HepG2 (cell line): ENCODE results near the gene PSAPL1. TPM values are rescaled to one million over a fixed set of nuclear protein-coding genes. Genes with fewer than 3 reads are reported as not detected.

ENCODE experiments used
- ATAC-seq: fragments of 200-7000 bp; cut with Tn5 transposase; 3 replicates; pipeline ENCODE4 v1.9.1; 2020; ENCODE audit warnings: mild to moderate bottlenecking, moderate library complexity
- BruUV-seq: library from RNA; stranded (reverse); fragments of 400-500 nt; replicated peaks from 2 replicates; lab custom pipeline; 2021; lab: Mats Ljungman, UMichigan
- CTCF ChIA-PET: fragments of 300-600 bp; formaldehyde crosslinking; extraction: SDS; loops from one replicate; lab custom pipeline; 2021; ENCODE audit warnings: low total read pairs, inconsistent platforms, low intra/inter-chr PET ratio; lab: Yijun Ruan, JAX
- POLR2A ChIA-PET: fragments of 350-600 bp; sonication (Branson Sonifier 250); formaldehyde crosslinking; loops from one replicate; lab custom pipeline; 2020; ENCODE audit warnings: antibody characterized with exemption, inconsistent platforms; lab: Yijun Ruan, JAX
- DNase-seq: peaks from one replicate; pipeline ENCODE4 v3.0.0-alpha.2; 2015; ENCODE audit warnings: low spot score
- FAIRE-seq: peaks from 3 replicates; lab custom pipeline; 2011; peaks lifted over from hg19 to GRCh38; lab: Jason Lieb, UNC
- H2AFZ ChIP-seq: one replicate; pipeline ENCODE4 v1.6.1; 2011; ENCODE audit warnings: low read length, inconsistent platforms
- H3K27ac ChIP-seq: fragments of 300-600 bp; 3 replicates; pipeline ENCODE4 v1.8.0; 2011; ENCODE audit warnings: mixed run types, mild to moderate bottlenecking, mixed read lengths, low read length, inconsistent platforms; ENCODE audit not compliant: insufficient read depth; ENCODE audit errors: extremely low read length
- H3K27me3 ChIP-seq, 2 experiments: fragments of 200-600 bp in 1 of 2; 2 replicates in 1 of 2; 3 replicates in 1 of 2; pipeline versions ENCODE4 v1.6.0 to v1.8.0; 2011; ENCODE audit warnings: low read length in 2 of 2, mild to moderate bottlenecking in 2 of 2, moderate library complexity in 2 of 2, inconsistent platforms in 1 of 2; ENCODE audit not compliant: insufficient read depth in 2 of 2, control insufficient read depth in 1 of 2
- H3K36me3 ChIP-seq, 2 experiments: fragments of 200-600 bp in 1 of 2; replicated peaks in 1 of 2; 2 replicates in 1 of 2; 3 replicates in 1 of 2; pipeline versions ENCODE4 v1.5.1 to v1.8.0; 2011; ENCODE audit warnings: low read length in 2 of 2, inconsistent platforms in 1 of 2; ENCODE audit not compliant: insufficient read depth in 2 of 2, control insufficient read depth in 1 of 2
- H3K4me1 ChIP-seq: 2 replicates; pipeline ENCODE4 v1.5.1; 2012; ENCODE audit warnings: low read length, inconsistent platforms; ENCODE audit not compliant: insufficient read depth
- H3K4me2 ChIP-seq: 2 replicates; pipeline ENCODE4 v1.6.0; 2011; ENCODE audit warnings: low read depth, low read length, inconsistent platforms
- H3K4me3 ChIP-seq, 3 experiments: fragments of 200-600 bp in 1 of 3; sonication (generic), shearing (Covaris generic) in 1 of 3; replicated peaks in 1 of 3; 2 replicates each; pipeline ENCODE4 v1.5.1; 2011 to 2016; ENCODE audit warnings: low read length in 3 of 3, inconsistent platforms in 2 of 3, low read depth in 2 of 3, mild to moderate bottlenecking in 2 of 3, control low read depth in 1 of 3, mixed read lengths in 1 of 3; ENCODE audit not compliant: insufficient read depth in 1 of 3
- H3K79me2 ChIP-seq: one replicate; pipeline ENCODE4 v1.6.1; 2011; ENCODE audit warnings: low read length, inconsistent platforms; ENCODE audit not compliant: insufficient read depth
- H3K9ac ChIP-seq: 2 replicates; pipeline ENCODE4 v1.6.0; 2011; ENCODE audit warnings: mild to moderate bottlenecking, low read depth, low read length, inconsistent platforms; ENCODE audit not compliant: insufficient read depth
- H3K9me3 ChIP-seq: 2 replicates; pipeline ENCODE4 v1.5.1; 2012; ENCODE audit warnings: mild to moderate bottlenecking, low read length
- H4K20me1 ChIP-seq: 2 replicates; pipeline ENCODE4 v1.6.0; 2011; ENCODE audit warnings: inconsistent platforms, mild to moderate bottlenecking, low read length, moderate library complexity; ENCODE audit not compliant: insufficient read depth
- BCL6 ChIP-seq: IDR thresholded peaks from 2 replicates; pipeline ENCODE4 v1.6.1; 2016; ENCODE audit warnings: missing genetic modification reagents, missing compliant biosample characterization
- CEBPG ChIP-seq: IDR thresholded peaks from 2 replicates; pipeline ENCODE4 v1.6.1; 2016
- CHD4 ChIP-seq: fragments of 200-600 bp; sonication (generic); IDR thresholded peaks from 2 replicates; pipeline ENCODE4 v1.7.0; 2017; ENCODE audit warnings: mild to moderate bottlenecking, low read length, borderline replicate concordance
- FLYWCH1 ChIP-seq: sonication (generic); formaldehyde crosslinking; IDR thresholded peaks from 2 replicates; pipeline ENCODE4 v1.8.1; 2023; ENCODE audit warnings: mild to moderate bottlenecking, missing genetic modification reagents
- HDAC2 ChIP-seq: sonication (generic); formaldehyde crosslinking; IDR thresholded peaks from 2 replicates; pipeline ENCODE4 v1.4.0; 2020; ENCODE audit warnings: missing genetic modification reagents
- HOXA7 ChIP-seq: sonication (generic); formaldehyde crosslinking; IDR thresholded peaks from 2 replicates; pipeline ENCODE4 v1.8.1; 2022; ENCODE audit warnings: mild to moderate bottlenecking, missing genetic modification reagents, moderate library complexity
- IRF2 ChIP-seq: IDR thresholded peaks from 2 replicates; pipeline ENCODE4 v1.6.1; 2018; ENCODE audit warnings: missing genetic modification reagents, missing compliant biosample characterization
- KDM2A ChIP-seq: sonication (generic); formaldehyde crosslinking; IDR thresholded peaks from 2 replicates; pipeline ENCODE4 v1.4.0; 2020; ENCODE audit warnings: low read depth, missing genetic modification reagents, borderline replicate concordance
- POLR2G ChIP-seq: fragments of 200-400 bp; formaldehyde crosslinking; IDR thresholded peaks from 2 replicates; pipeline ENCODE4 v1.6.1; 2018; ENCODE audit warnings: mild to moderate bottlenecking, low read depth, low read length, moderate library complexity
- RXRA ChIP-seq: sonication (generic); formaldehyde crosslinking; IDR thresholded peaks from 2 replicates; pipeline ENCODE4 v1.5.1; 2020; ENCODE audit warnings: missing genetic modification reagents
- RXRB ChIP-seq: IDR thresholded peaks from 2 replicates; pipeline ENCODE4 v1.6.1; 2016; ENCODE audit warnings: borderline replicate concordance, missing genetic modification reagents, missing compliant biosample characterization
- XRCC5 ChIP-seq: fragments of 200-400 bp; formaldehyde crosslinking; optimal IDR thresholded peaks from 2 replicates; pipeline ENCODE3; 2017; ENCODE audit warnings: mild to moderate bottlenecking, low read length
- ZIK1 ChIP-seq: sonication (generic); formaldehyde crosslinking; IDR thresholded peaks from 2 replicates; pipeline ENCODE4 v1.5.0; 2020; ENCODE audit warnings: mild to moderate bottlenecking, low read depth, missing genetic modification reagents, borderline replicate concordance
- ZNF18 ChIP-seq: sonication (generic); formaldehyde crosslinking; IDR thresholded peaks from 2 replicates; pipeline ENCODE4 v1.8.0; 2022; ENCODE audit warnings: mild to moderate bottlenecking, missing genetic modification reagents; ENCODE audit not compliant: insufficient replicate concordance
- ZNF576 ChIP-seq: sonication (generic); formaldehyde crosslinking; IDR thresholded peaks from 2 replicates; pipeline ENCODE4 v1.4.0; 2020; ENCODE audit warnings: mild to moderate bottlenecking, missing genetic modification reagents
- ZNF644 ChIP-seq: IDR thresholded peaks from 2 replicates; pipeline ENCODE4 v1.6.1; 2016; ENCODE audit warnings: low read depth
- ZNF850 ChIP-seq: sonication (generic); formaldehyde crosslinking; conservative IDR thresholded peaks from 2 replicates; pipeline ENCODE4 v1.9.0; 2021; ENCODE audit warnings: mild to moderate bottlenecking, missing genetic modification reagents
- ZSCAN22 ChIP-seq: sonication (generic); formaldehyde crosslinking; IDR thresholded peaks from 2 replicates; pipeline ENCODE4 v1.4.0; 2020; ENCODE audit warnings: mild to moderate bottlenecking, missing genetic modification reagents
- WGBS: methylation state at CpG from one replicate; pipeline ENCODE4 v1.1.6; 2017; ENCODE audit warnings: low lambda C conversion rate; 5-methylcytosine and 5-hydroxymethylcytosine counted together
- in situ Hi-C: cut with HindIII; loops from 2 replicates; pipeline ENCODE4 v1.10.0; 2017; ENCODE audit warnings: low pct_unique_long_range_greater_than_20kb; ENCODE audit not compliant: extremely low pct_ligation_motif_present
- intact Hi-C: fragments of 100-400 bp; cut with micrococcal nuclease; formaldehyde crosslinking; loops from one replicate; pipeline ENCODE4 v1.10.0; 2022; ENCODE audit not compliant: unreplicated experiment
- polyA plus RNA-seq, 8 experiments: library from polyadenylated mRNA; depleted of rRNA in 3 of 8; stranded (reverse) in 7 of 8; unstranded in 1 of 8; fragments of >200 nt; fragmentation: Illumina TruSeq in 4 of 8; extraction: Trizol in 4 of 8; gene quantifications; 2 replicates each; pipeline versions ENCODE4 v1.2.1 to v1.2.3, GENCODE V29; 2011 to 2016; ENCODE audit warnings: low read depth in 4 of 8, missing spikeins in 1 of 8, mixed read lengths in 1 of 8; ENCODE audit not compliant: insufficient read depth in 1 of 8
- total RNA-seq, 5 experiments: library from RNA; depleted of rRNA; stranded (reverse); fragments of >200 nt; fragmentation: Illumina TruSeq; extraction: Trizol; gene quantifications; 2 replicates each; pipeline ENCODE4 v1.2.3, GENCODE V29; 2016; ENCODE audit warnings: low read depth in 1 of 5
- TF ChIP-seq, protein P1 (sequence below): sonication (generic); formaldehyde crosslinking; IDR thresholded peaks from 2 replicates; pipeline ENCODE4 v1.5.1; 2020; ENCODE audit warnings: mild to moderate bottlenecking, missing genetic modification reagents, moderate library complexity

PSAPL1 gene
- total and polyA plus RNA-seq, 2 of the 13 experiments (the other 11 are each of a cell fraction or from before 2014, with no cell fraction given), result 0.02 to 0.16 TPM

DNA sequence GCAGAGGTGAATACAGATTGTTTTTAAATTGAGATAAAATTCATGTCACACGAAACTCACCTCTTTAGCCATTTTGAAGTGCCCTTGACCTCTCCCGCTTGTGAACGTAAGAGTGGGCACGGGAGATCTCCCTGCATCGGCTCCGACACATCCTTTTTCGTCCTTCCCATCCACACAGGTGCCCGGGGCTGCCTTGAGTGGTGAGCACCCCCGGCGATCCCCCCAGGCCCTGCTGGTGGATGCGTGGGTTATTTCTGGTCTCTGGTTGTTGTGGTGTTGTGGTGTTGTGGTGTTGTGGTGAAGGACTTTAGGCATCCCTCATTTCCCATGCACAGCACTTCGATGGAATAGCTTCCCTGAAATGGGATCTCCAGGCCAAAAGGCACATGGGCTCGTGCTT is 46.1 kb downstream of the PSAPL1 start:
- H3K27me3 ChIP-seq, result peaks cover 2 to 48% of the 10 kb centered on the region in 2 experiments; a peak in 4 of 5 replicates
- H3K4me2 ChIP-seq, result no peak overlapping the region
- H3K9me3 ChIP-seq, result no peaks in the 10 kb centered on the region
- CTCF ChIA-PET, result no interaction called here
- TF ChIP-seq ZNF850 (CRISPR knock-in tag) (no peak), RXRA (no peak), RXRB (no peak), CEBPG (CRISPR knock-in tag) (no peak), XRCC5 (no peak), IRF2 (no peak), ZNF644 (CRISPR knock-in tag) (no peak), ZNF576 (no peak), HDAC2 (CRISPR knock-in tag) (no peak), FLYWCH1 (CRISPR knock-in tag) (no peak), HOXA7 (no peak), ZSCAN22 (CRISPR knock-in tag) (no peak), POLR2G (no peak), ZIK1 (CRISPR knock-in tag) (no peak), CHD4 (no peak), BCL6 (no peak), ZNF18 (no peak), KDM2A (CRISPR knock-in tag) (no peak)
- TF ChIP-seq, protein P1, sequence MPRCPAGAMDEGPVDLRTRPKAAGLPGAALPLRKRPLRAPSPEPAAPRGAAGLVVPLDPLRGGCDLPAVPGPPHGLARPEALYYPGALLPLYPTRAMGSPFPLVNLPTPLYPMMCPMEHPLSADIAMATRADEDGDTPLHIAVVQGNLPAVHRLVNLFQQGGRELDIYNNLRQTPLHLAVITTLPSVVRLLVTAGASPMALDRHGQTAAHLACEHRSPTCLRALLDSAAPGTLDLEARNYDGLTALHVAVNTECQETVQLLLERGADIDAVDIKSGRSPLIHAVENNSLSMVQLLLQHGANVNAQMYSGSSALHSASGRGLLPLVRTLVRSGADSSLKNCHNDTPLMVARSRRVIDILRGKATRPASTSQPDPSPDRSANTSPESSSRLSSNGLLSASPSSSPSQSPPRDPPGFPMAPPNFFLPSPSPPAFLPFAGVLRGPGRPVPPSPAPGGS, result no peak
- TF ChIP-seq, all 625 proteins: peak for 0
- ATAC-seq (no peak), DNase-seq (no peak), FAIRE-seq (no peak)
- in situ Hi-C loops (no loop called here), intact Hi-C loops (no loop called here)
- H3K4me1 ChIP-seq, result no peaks in the 10 kb centered on the region
- WGBS, result 41% methylated on average over 13 of the region's 13 CpGs
- H3K79me2 ChIP-seq, result no peaks in the 10 kb centered on the region
- H2AFZ ChIP-seq, result no peak overlapping the region
- H3K36me3 ChIP-seq, result no peaks in the 10 kb centered on the region
- H4K20me1 ChIP-seq, result no peaks in the 10 kb centered on the region
- no peak overlapping the region for H3K27ac ChIP-seq
- no peak overlapping the region for H3K9ac ChIP-seq
- H3K4me3 ChIP-seq, result no peak overlapping the region
- BruUV-seq, result no TSS peak
- POLR2A ChIA-PET, result no interaction called here
